Testis (tissue), 2 donors: ENCODE data around the gene WDR19.

Source experiments
- CTCF ChIP-seq, 3 experiments: fragments of 450-650 bp in 2 of 3; fragments of 200-600 bp in 1 of 3; sonication (generic) in 1 of 3; IDR thresholded peaks; one replicate each; pipeline ENCODE4 v1.5.1; 2016 to 2019; ENCODE audit warnings: antibody characterized with exemption in 3 of 3, mild to moderate bottlenecking in 2 of 3, moderate library complexity in 1 of 3
- POLR2A ChIP-seq: fragments of 450-650 bp; IDR thresholded peaks from one replicate; pipeline ENCODE4 v1.6.1; 2017; ENCODE audit warnings: antibody characterized with exemption, mild to moderate bottlenecking, moderate library complexity

GRCh38 chr4:39255266-39255665 is 72.9 kb downstream of the WDR19 start:
- TF ChIP-seq CTCF (IDR thresholded peaks at IDR 0.05): no peak
- no peak for TF ChIP-seq POLR2A
